ENCODE results near the gene KANTR. TPM values are rescaled to one million over a fixed set of nuclear protein-coding genes. Genes with fewer than 3 reads are reported as not detected.
A peak's percentile ranks its signal among the peaks of the same experiment; 100 is the strongest.

The KANTR gene
- 35.8 TPM for total RNA-seq

- intact Hi-C loops (cut with DNase I), result loop anchor here (5.0 kb wide), 1 partner anchor 97 kb away; no protein-coding TSS in a partner anchor
- Histone ChIP-seq H3K27me3 (no peaks in the 10 kb centered on the region), H3K4me1 (peaks cover 8% of the 10 kb centered on the region), H3K9me3 (no peaks in the 10 kb centered on the region), H3K36me3 (no peaks in the 10 kb centered on the region), H3K4me3 (peak within 1 kb of the TSS; percentile 54 to 60), H3K27ac (peak within 1 kb of the TSS; percentile 80)
- DNase-seq (ENCODE audit: extremely low spot score in 2 of 2), result peak in 1 of 2 donors; percentile 96
- TF ChIP-seq CTCF (IDR thresholded peaks at IDR 0.05), result no peak
- peak; percentile 81 for TF ChIP-seq POLR2AphosphoS5 (IDR thresholded peaks at IDR 0.05; ENCODE audit: insufficient read depth in 1 of 2, low read depth in 1 of 2)
- peak in 1 of 2 donors; percentile 18 for TF ChIP-seq POLR2A (IDR thresholded peaks at IDR 0.05)
These were observed at the start of gene KANTR for GRCh38 chrX:53093748-53094581. TSS of gene KANTR (plus strand) at chrX:53094142. CDS start at chrX:53124273, 30,131 bp downstream.

- DNase-seq (ENCODE audit: extremely low spot score in 2 of 2), result no peak
- no peak for TF ChIP-seq POLR2AphosphoS5 (IDR thresholded peaks at IDR 0.05; ENCODE audit: insufficient read depth in 1 of 2, low read depth in 1 of 2)
- TF ChIP-seq CTCF (IDR thresholded peaks at IDR 0.05), result no peak
- TF ChIP-seq POLR2A (IDR thresholded peaks at IDR 0.05), result no peak
- no peaks in the 10 kb centered on the region for H3K9me3 ChIP-seq
- no peak overlapping the region for H3K27ac ChIP-seq
- intact Hi-C loops (cut with DNase I), result no loop called here
- H3K36me3 ChIP-seq, result no peaks in the 10 kb centered on the region
- no peaks in the 10 kb centered on the region for H3K4me1 ChIP-seq
- H3K4me3 ChIP-seq, result no peak overlapping the region
- H3K27me3 ChIP-seq, result no peaks in the 10 kb centered on the region
These were observed 48.9 kb upstream of the KANTR start for GRCh38 chrX:53044995-53045394.

GRCh38 chrX:53047228-53047627 is 46.7 kb upstream of the KANTR start:
- no peak for DNase-seq (ENCODE audit: extremely low spot score in 2 of 2)
- no peak overlapping the region for H3K27ac ChIP-seq
- no peaks in the 10 kb centered on the region for H3K4me1 ChIP-seq
- H3K27me3 ChIP-seq, result no peaks in the 10 kb centered on the region
- no peak overlapping the region for H3K4me3 ChIP-seq
- no peaks in the 10 kb centered on the region for H3K9me3 ChIP-seq
- intact Hi-C loops (cut with DNase I), result no loop called here
- H3K36me3 ChIP-seq, result no peaks in the 10 kb centered on the region
- TF ChIP-seq POLR2AphosphoS5 (IDR thresholded peaks at IDR 0.05; ENCODE audit: insufficient read depth in 1 of 2, low read depth in 1 of 2) (no peak), POLR2A (IDR thresholded peaks at IDR 0.05) (no peak), CTCF (IDR thresholded peaks at IDR 0.05) (no peak)

- intact Hi-C loops (cut with DNase I), result no loop called here
These were observed 45.5 kb upstream of the KANTR start, which contains the start of gene GPR173 for GRCh38 chrX:53048169-53049126. TSS of gene GPR173 (plus strand) at chrX:53048789. CDS start at chrX:53076622, 27,833 bp downstream.

More at GRCh38 chrX:53048169-53049126, 45.5 kb upstream of the KANTR start, which contains the start of gene GPR173:
- Histone ChIP-seq H3K27me3 (no peaks in the 10 kb centered on the region), H3K27ac (peak within 1 kb of the TSS; percentile 71), H3K36me3 (no peaks in the 10 kb centered on the region), H3K4me1 (no peaks in the 10 kb centered on the region), H3K4me3 (peak within 1 kb of the TSS; percentile 45 to 48), H3K9me3 (no peaks in the 10 kb centered on the region)
- DNase-seq (ENCODE audit: extremely low spot score in 2 of 2), result no peak
- no peak for TF ChIP-seq CTCF (IDR thresholded peaks at IDR 0.05)
- peak in 1 of 2 donors; percentile 54 for TF ChIP-seq POLR2AphosphoS5 (IDR thresholded peaks at IDR 0.05; ENCODE audit: insufficient read depth in 1 of 2, low read depth in 1 of 2)
